Cerebellar nuclear complex (tissue), 1 donor: ENCODE data around the gene VTI1B.

Source experiments
- DNase-seq, 2 experiments: peaks; one replicate each; lab custom pipeline; 2025; lab: John Stamatoyannopoulos, UW

VTI1B gene

GRCh38 chr14:67679006-67679405, 4.6 kb upstream of the VTI1B start:
- DNase-seq, result no peak

- no peak for DNase-seq
These were observed 769 bp upstream of the VTI1B start for GRCh38 chr14:67675219-67675582.

GRCh38 chr14:67674139-67674479, 323 bp downstream of the VTI1B start:
- no peak for DNase-seq

DNA sequence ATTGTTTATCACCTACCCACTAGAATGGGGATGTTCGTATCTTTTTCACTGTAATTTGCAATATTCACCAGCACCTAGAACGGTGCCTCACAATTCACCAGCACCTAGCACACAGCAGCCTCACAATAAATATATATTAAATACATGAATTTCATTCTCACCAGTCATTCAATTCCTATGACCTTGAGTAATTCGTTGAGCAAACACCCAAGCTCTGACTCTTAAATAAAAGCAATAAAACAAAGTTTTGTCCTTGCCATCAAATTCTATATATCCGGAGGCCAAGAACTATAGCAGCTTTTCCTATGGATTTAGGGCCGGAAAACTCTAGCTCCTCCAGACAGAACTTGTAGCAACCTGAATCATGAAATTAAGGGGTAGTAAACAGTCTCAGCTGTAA, 981 bp downstream of the VTI1B start:
- no peak for DNase-seq

- no peak for DNase-seq
These were observed 5.9 kb downstream of the VTI1B start for GRCh38 chr14:67668559-67668958.

- no peak for DNase-seq
These were observed 7.5 kb downstream of the VTI1B start for GRCh38 chr14:67666750-67667449.

DNA sequence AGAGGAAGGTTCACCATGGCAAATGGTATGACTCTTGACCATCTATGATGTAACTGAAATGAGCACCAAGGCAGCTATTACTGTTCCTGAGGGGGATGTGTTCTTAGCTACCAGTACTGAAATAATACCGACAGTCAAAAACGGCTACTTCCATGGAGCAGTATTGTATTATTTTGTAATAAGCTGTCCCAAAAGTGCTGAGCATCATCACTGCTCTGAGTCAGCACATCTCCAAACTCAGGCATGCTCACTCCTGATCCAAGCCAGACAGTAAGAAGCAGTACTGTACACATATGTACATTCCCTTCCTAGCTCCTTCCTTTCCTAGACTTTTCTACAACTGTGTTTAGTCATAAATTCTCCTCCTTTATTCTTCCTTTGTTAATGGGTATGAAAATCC, 8.6 kb downstream of the VTI1B start:
- no peak for DNase-seq

- no peak for DNase-seq
These were observed 10.8 kb downstream of the VTI1B start for GRCh38 chr14:67663633-67664032.

DNA sequence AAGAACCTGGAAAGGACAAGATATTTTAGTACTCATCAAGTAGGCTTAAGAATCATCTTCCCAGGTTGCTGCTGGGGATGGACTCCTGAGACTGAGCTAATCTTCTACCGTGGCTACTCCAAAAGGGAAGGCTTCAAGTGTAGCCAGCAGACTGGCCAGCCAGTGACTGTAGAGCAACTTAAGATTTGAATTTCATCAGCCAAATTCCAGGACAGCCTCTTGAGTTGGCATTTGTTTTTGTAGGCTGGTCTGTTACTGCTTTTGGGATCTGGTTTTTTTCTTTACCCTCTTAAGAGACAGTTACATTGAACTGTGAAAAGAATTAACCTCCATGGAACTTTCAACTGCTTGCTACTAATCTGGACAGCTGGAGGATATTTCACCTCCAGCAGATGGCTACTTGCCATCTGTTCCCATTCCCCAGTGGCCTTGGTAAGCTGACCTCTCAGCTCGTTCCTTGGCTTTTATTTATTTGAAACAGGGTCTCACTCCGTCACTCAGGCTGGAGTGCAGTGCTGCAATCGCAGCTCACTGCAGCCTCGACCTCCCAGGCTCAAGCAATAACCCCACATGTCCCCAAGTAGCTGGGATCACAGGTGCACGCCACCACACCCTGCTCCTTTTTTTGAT, 20.7 kb downstream of the VTI1B start:
- DNase-seq, result no peak

GRCh38 chr14:67652189-67652588, 22.2 kb downstream of the VTI1B start:
- DNase-seq, result no peak

DNA sequence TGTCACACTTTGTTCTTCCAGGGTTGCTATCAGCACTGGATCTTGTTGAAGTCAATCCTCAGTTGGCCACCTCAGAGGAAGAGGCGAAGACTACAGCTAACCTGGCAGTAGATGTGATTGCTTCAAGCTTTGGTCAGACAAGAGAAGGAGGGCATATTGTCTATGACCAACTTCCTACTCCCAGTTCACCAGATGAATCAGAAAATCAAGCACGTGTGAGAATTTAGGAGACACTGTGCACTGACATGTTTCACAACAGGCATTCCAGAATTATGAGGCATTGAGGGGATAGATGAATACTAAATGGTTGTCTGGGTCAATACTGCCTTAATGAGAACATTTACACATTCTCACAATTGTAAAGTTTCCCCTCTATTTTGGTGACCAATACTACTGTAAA, 23.7 kb downstream of the VTI1B start:
- DNase-seq, result no peak

DNA sequence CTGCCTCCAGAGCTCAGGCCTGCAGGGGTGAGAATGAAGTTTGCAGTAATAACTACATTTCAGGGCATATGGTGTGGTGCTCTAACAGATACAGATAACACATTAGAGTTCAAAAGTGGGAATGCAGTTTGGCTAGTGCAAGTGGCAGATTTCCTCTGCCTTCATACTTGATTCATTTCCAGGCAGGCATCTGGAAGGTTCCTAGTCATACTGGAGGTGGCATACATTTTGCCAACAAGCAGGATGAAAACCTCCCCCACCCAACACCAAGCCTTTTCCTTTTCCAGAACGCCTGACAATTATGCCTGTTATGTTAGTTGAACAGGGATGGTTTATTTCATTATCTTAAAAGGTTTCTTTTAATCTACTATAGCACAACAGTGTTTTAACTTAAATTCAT, 24.3 kb downstream of the VTI1B start:
- peak in 1 of 2 experiments; percentile 16 for DNase-seq

DNA sequence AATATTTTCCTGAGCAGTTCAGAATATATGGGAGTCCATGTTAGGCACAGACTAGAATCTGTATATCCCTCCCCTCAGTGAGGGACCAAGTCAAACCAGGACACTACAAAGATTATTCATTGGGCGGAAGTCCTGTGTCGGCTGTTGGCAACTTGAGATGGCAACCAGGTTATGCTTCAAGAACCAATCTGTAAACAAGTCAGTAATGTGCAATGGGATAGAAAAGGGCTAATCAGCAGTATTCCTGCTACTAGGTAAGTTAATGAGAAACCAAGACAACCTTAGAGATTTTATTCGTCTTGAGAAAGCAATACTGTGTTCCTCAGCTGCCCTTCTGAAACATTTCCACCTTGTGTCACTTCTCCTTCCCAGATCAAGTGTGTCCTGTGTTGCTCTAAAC, 28.3 kb downstream of the VTI1B start:
- DNase-seq, result no peak

- no peak for DNase-seq
These were observed 29.0 kb downstream of the VTI1B start for GRCh38 chr14:67645414-67645813.

- no peak for DNase-seq
These were observed 30.0 kb downstream of the VTI1B start for GRCh38 chr14:67644428-67644827.

DNA sequence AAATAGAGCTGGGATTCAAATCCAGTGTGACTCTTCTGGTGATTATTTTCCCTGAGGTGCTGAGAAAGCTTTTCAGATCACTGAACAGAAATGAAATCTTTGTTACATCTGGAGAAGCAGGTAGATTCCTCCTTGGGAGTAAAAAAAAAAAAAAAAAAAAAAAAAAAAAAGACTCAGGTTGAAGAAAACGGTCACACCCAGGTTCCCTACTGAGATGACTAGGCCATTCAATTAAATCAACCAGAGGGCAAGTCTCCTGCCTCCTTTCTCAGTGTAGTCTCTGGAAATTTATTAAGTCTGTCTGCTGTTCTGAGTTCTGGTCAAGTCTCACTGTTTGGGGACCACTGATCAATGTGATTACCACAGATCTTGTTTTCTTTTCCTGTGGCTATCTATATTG, 30.7 kb downstream of the VTI1B start:
- DNase-seq, result no peak

DNA sequence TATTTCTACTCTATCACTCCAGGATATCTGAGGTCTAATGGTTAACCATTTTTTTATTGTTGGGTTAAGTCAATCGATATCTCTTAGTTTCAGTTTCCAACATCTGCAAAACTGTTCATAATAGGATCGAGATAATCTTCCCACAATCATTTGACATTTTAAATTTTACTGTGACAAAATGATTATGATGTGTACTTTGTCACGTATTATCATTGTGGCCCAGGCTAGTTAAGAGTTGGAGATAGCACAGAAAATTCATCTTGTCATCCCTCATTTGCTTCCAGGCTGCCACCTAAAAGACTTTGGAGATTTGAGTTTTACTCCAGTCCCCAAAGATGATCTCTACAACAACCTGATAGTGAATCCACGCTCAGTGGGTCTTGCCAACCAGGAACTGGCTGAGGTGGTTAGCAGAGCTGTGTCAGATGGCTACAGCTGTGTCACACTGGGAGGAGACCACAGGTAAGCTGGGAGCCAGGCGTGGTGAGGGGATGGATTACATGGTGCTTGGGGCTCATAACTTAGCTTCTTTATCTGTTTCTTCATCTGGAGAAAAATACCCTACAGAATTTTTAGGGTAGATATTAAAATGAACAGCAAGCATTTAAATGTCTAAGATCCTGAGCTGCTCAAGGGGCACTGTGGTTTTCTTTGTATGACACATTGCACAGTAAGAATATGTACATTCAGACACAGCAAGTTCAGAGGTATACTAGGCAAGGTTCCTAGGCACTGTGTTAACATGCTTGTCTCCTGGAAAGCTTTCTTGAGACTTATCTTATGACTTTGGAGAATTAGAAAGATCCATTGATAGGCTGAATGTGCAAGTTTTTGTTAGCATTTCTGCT, 32.3 kb downstream of the VTI1B start:
- no peak for DNase-seq

GRCh38 chr14:67641480-67641879, 33.0 kb downstream of the VTI1B start:
- DNase-seq, result no peak

- DNase-seq, result no peak
These were observed 35.8 kb downstream of the VTI1B start for GRCh38 chr14:67638642-67639041.

- no peak for DNase-seq
These were observed 38.0 kb downstream of the VTI1B start for GRCh38 chr14:67636361-67636919.

- no peak for DNase-seq
These were observed 40.8 kb downstream of the VTI1B start for GRCh38 chr14:67633451-67634147.

- DNase-seq, result no peak
These were observed 43.5 kb downstream of the VTI1B start for GRCh38 chr14:67630938-67631337.
